Trophoblast cell (in vitro differentiated cells and primary cell): ENCODE measurements around the gene MTAP.
A peak's percentile ranks its signal among the peaks of the same experiment; 100 is the strongest.

ENCODE experiments used
- DNase-seq, 2 donors: peaks; one replicate each; pipeline ENCODE4 v3.0.0-alpha.2; 2016
- H2AFZ ChIP-seq: 2 replicates; pipeline ENCODE4 v1.6.1; 2013; ENCODE audit warnings: low read length, moderate library complexity, mild to moderate bottlenecking; ENCODE audit not compliant: insufficient read depth, poor library complexity
- H2AK5ac ChIP-seq: 2 replicates; pipeline ENCODE4 v1.6.1; 2013; ENCODE audit warnings: mild to moderate bottlenecking, low read length
- H2BK120ac ChIP-seq: 2 replicates; pipeline ENCODE4 v1.6.1; 2013; ENCODE audit warnings: low read length, mild to moderate bottlenecking, moderate library complexity; ENCODE audit not compliant: insufficient read depth, poor library complexity
- H2BK12ac ChIP-seq: 2 replicates; pipeline ENCODE4 v1.6.1; 2013; ENCODE audit warnings: mild to moderate bottlenecking, low read length, moderate library complexity
- H2BK5ac ChIP-seq: 2 replicates; pipeline ENCODE4 v1.6.1; 2013; ENCODE audit warnings: low read length, low read depth, moderate library complexity, mild to moderate bottlenecking; ENCODE audit not compliant: poor library complexity
- H3K14ac ChIP-seq: 2 replicates; pipeline ENCODE4 v1.6.1; 2013; ENCODE audit warnings: mild to moderate bottlenecking, low read length
- H3K18ac ChIP-seq: 2 replicates; pipeline ENCODE4 v1.6.1; 2013; ENCODE audit warnings: mild to moderate bottlenecking, low read length
- H3K23ac ChIP-seq: 2 replicates; pipeline ENCODE4 v1.6.1; 2013; ENCODE audit warnings: low read length
- H3K27ac ChIP-seq: 2 replicates; pipeline ENCODE4 v1.5.1; 2013; ENCODE audit warnings: low read depth, mild to moderate bottlenecking, inconsistent platforms, low read length, moderate library complexity
- H3K27me3 ChIP-seq: 2 replicates; pipeline ENCODE4 v1.6.1; 2013; ENCODE audit warnings: inconsistent platforms, mild to moderate bottlenecking, low read length, moderate library complexity; ENCODE audit not compliant: insufficient read depth
- H3K36me3 ChIP-seq, 2 experiments: 1 replicate in 1 of 2; 2 replicates in 1 of 2; pipeline ENCODE4 v1.6.1; 2013; ENCODE audit warnings: low read length in 2 of 2, mild to moderate bottlenecking in 2 of 2, moderate library complexity in 1 of 2; ENCODE audit not compliant: insufficient read depth in 2 of 2, control insufficient read depth in 1 of 2
- H3K4ac ChIP-seq: 2 replicates; pipeline ENCODE4 v1.6.1; 2013; ENCODE audit warnings: low read depth, mild to moderate bottlenecking, low read length, moderate library complexity
- H3K4me1 ChIP-seq, 2 experiments: 1 replicate in 1 of 2; 2 replicates in 1 of 2; pipeline ENCODE4 v1.6.1; 2013; ENCODE audit warnings: low read length in 2 of 2, mild to moderate bottlenecking in 2 of 2, moderate library complexity in 1 of 2; ENCODE audit not compliant: insufficient read depth in 2 of 2, control insufficient read depth in 1 of 2
- H3K4me2 ChIP-seq: 2 replicates; pipeline ENCODE4 v1.6.1; 2013; ENCODE audit warnings: inconsistent platforms, mild to moderate bottlenecking, low read length, moderate library complexity
- H3K4me3 ChIP-seq: 2 replicates; pipeline ENCODE4 v1.5.1; 2013; ENCODE audit warnings: mild to moderate bottlenecking, low read depth, low read length, inconsistent platforms
- H3K79me1 ChIP-seq: one replicate; pipeline ENCODE4 v1.6.1; 2013; ENCODE audit warnings: low read length
- H3K79me2 ChIP-seq: 2 replicates; pipeline ENCODE4 v1.6.1; 2013; ENCODE audit warnings: low read length, mild to moderate bottlenecking; ENCODE audit not compliant: control insufficient read depth, insufficient read depth, poor library complexity
- H3K9ac ChIP-seq: 2 replicates; pipeline ENCODE4 v1.6.1; 2013; ENCODE audit warnings: mild to moderate bottlenecking, low read length
- H3K9me3 ChIP-seq: 2 replicates; pipeline ENCODE4 v1.6.1; 2013; ENCODE audit warnings: low read depth, mild to moderate bottlenecking, control low read depth, inconsistent platforms, low read length; ENCODE audit not compliant: insufficient read depth
- H4K12ac ChIP-seq: 2 replicates; pipeline ENCODE4 v1.6.1; 2013; ENCODE audit warnings: low read depth, mild to moderate bottlenecking, low read length, moderate library complexity
- H4K8ac ChIP-seq: 2 replicates; pipeline ENCODE4 v1.6.1; 2013; ENCODE audit warnings: low read depth, mild to moderate bottlenecking, low read length, moderate library complexity
- H4K91ac ChIP-seq: one replicate; pipeline ENCODE4 v1.6.1; 2013; ENCODE audit warnings: low read depth, mild to moderate bottlenecking, low read length, moderate library complexity
- WGBS: extraction: QIAGEN DNeasy Blood & Tissue Kit; methylation state at CpG from one replicate; pipeline ENCODE4 v1.1.7; 2013; ENCODE audit warnings: missing lambda C conversion rate; ENCODE audit not compliant: insufficient read length, insufficient coverage; ENCODE audit errors: extremely low coverage; 5-methylcytosine and 5-hydroxymethylcytosine counted together

The MTAP gene

DNA sequence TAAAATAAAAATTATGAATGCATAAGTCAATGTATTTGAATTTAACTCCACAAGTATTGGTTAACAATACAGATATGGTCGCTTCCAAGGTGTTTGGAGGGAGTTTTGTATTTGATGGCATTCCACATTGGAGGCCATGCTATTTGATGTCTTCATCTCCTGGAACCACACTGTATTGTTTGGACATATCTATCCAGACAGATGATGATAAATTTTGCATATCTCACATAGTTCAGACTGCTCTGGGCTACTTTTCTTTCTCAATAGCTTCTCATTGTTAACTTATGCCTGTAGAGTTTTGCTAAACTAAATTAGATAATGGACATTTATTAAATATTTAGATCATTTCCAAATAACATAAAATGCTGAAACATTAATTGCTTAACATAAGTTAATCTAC is 133.7 kb downstream of the MTAP start:
- Histone ChIP-seq H3K4ac (no peak overlapping the region), H3K14ac (no peak overlapping the region), H3K27me3 (no peaks in the 10 kb centered on the region), H3K4me2 (no peak overlapping the region), H3K4me1 (no peaks in the 10 kb centered on the region), H3K36me3 (no peaks in the 10 kb centered on the region), H3K9ac (no peak overlapping the region), H3K79me2 (no peaks in the 10 kb centered on the region), H3K23ac (no peak overlapping the region), H3K9me3 (no peaks in the 10 kb centered on the region), H3K27ac (no peak overlapping the region), H3K18ac (no peak overlapping the region), H3K79me1 (no peaks in the 10 kb centered on the region), H4K12ac (no peak overlapping the region), H3K4me3 (no peak overlapping the region), H2AFZ (no peak overlapping the region), H2BK12ac (no peak overlapping the region), H2BK5ac (no peak overlapping the region), H4K91ac (no peak overlapping the region), H2BK120ac (no peak overlapping the region), H2AK5ac (no peak overlapping the region), H4K8ac (no peak overlapping the region)
- WGBS = no CpG with 5 or more reads among the region's 1 CpG
- DNase-seq = peak; percentile 8 to 64

DNA sequence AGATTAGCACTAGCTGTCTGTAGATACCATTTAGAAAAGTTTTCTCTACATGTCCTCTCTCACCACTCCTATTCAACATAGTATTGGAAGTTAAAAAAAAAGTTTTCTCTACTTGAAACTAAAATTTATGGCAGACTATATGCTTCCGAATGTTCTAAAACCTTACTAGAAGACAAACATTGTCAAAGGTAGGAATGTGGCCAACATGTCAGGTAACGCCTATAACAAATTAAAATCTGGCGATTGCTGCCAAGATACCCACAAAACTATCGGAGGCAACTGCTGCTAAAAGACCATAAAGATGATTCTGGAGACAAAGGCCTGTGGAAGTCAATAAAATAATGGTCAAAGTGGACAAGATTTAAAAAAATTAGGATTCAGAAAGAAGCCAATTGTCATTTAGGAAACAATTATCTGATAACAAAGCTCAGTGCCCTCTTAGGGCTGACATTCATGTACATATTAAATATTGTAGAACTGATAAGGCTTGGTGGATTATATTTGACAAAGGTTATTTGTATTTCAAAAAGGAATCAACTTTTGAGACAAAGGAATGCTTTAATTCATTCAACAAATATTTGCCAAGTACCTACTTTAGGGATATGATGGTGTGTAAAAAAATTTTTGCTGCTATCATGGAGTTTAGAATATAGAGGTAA is 139.0 kb downstream of the MTAP start:
- H3K4me2 ChIP-seq = no peak overlapping the region

DNA sequence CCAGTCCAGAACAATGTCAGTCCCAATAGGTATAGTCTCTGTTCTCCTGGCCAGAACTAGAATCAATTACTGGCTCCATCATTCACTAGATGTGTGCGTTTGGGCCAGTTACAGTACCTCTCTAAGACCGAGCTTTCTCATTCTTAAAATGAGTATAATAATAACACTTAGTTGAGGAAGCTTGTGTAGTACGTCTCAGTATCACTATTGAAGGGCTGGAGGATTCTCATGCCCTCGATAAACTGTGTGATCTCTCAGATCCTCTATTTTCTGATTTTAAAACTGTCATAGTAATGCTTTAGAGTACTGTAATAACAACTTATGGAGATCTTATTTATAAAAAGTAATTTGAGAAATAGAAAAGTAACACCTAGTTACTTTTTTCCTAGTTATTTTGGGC is 141.0 kb downstream of the MTAP start:
- H2BK5ac ChIP-seq = no peak overlapping the region
- no peaks in the 10 kb centered on the region for H3K9me3 ChIP-seq
- no peak overlapping the region for H2AFZ ChIP-seq
- H2BK120ac ChIP-seq = no peak overlapping the region
- no CpG with 5 or more reads among the region's 4 CpGs for WGBS
- H2AK5ac ChIP-seq = no peak overlapping the region
- no peak for DNase-seq
- H3K4ac ChIP-seq = no peak overlapping the region
- H2BK12ac ChIP-seq = no peak overlapping the region
- no peak overlapping the region for H4K12ac ChIP-seq
- no peak overlapping the region for H3K14ac ChIP-seq
- no peak overlapping the region for H3K4me2 ChIP-seq
- no peak overlapping the region for H3K23ac ChIP-seq
- no peak overlapping the region for H3K9ac ChIP-seq
- no peak overlapping the region for H4K91ac ChIP-seq
- no peak overlapping the region for H3K27ac ChIP-seq
- H3K18ac ChIP-seq = no peak overlapping the region
- no peaks in the 10 kb centered on the region for H3K36me3 ChIP-seq
- H3K79me1 ChIP-seq = no peaks in the 10 kb centered on the region
- no peaks in the 10 kb centered on the region for H3K4me1 ChIP-seq
- H3K4me3 ChIP-seq = no peak overlapping the region
- H3K27me3 ChIP-seq = no peaks in the 10 kb centered on the region
- H4K8ac ChIP-seq = no peak overlapping the region
- H3K79me2 ChIP-seq = no peaks in the 10 kb centered on the region

More for the DNA sequence above, 139.0 kb downstream of the MTAP start:
- Histone ChIP-seq H2BK5ac (no peak overlapping the region), H2AK5ac (no peak overlapping the region), H3K4ac (no peak overlapping the region), H2BK12ac (no peak overlapping the region), H3K18ac (no peak overlapping the region), H4K91ac (no peak overlapping the region), H3K9ac (no peak overlapping the region), H2AFZ (no peak overlapping the region), H3K14ac (no peak overlapping the region), H3K4me3 (no peak overlapping the region), H2BK120ac (no peak overlapping the region), H3K79me2 (no peaks in the 10 kb centered on the region), H3K27ac (no peak overlapping the region), H4K8ac (no peak overlapping the region), H3K27me3 (no peaks in the 10 kb centered on the region), H3K79me1 (no peaks in the 10 kb centered on the region), H3K23ac (no peak overlapping the region), H3K4me1 (no peaks in the 10 kb centered on the region), H3K9me3 (no peaks in the 10 kb centered on the region), H3K36me3 (no peaks in the 10 kb centered on the region), H4K12ac (no peak overlapping the region)
- DNase-seq = no peak
- no CpG with 5 or more reads among the region's 4 CpGs for WGBS

DNA sequence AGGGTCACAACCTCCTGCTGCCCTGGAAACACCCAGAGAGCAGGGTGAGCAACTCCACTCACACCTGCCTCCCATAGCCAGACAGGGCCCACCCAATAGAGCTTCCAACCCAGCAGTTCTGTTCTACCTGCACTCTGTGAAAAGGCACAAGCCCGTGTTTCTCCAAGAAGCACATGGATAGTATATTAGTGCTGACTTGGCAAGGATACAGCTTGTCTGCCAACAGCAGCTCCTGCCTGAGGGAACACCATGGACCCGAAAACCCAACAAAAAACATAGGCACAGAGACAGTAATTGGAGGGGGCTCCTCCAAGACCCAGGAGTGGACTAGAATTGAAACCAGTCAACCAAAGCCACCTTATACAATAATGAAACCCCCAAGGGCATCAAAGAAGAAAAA is 143.2 kb downstream of the MTAP start:
- no CpG with 5 or more reads among the region's 2 CpGs for WGBS
- Histone ChIP-seq H3K4me1 (no peaks in the 10 kb centered on the region), H4K12ac (no peak overlapping the region), H4K91ac (no peak overlapping the region), H3K9me3 (no peaks in the 10 kb centered on the region), H3K4ac (no peak overlapping the region), H2AK5ac (no peak overlapping the region), H2BK12ac (no peak overlapping the region), H2BK120ac (no peak overlapping the region), H3K79me2 (no peaks in the 10 kb centered on the region), H2AFZ (no peak overlapping the region), H3K4me2 (no peak overlapping the region), H3K27me3 (no peaks in the 10 kb centered on the region), H2BK5ac (no peak overlapping the region), H3K9ac (no peak overlapping the region), H3K18ac (no peak overlapping the region), H3K27ac (no peak overlapping the region), H3K14ac (no peak overlapping the region), H3K4me3 (no peak overlapping the region), H4K8ac (no peak overlapping the region), H3K79me1 (no peaks in the 10 kb centered on the region), H3K23ac (no peak overlapping the region), H3K36me3 (no peaks in the 10 kb centered on the region)
- no peak for DNase-seq
